Measurements from ENCODE around the gene PRKD3.
A peak's percentile ranks its signal among the peaks of the same experiment; 100 is the strongest.
"Not testable (repeated sequence)": the region's sequence is repeated elsewhere in the genome, so short reads cannot be mapped to it uniquely, and the experiment has no call there.

PRKD3 gene

DNA sequence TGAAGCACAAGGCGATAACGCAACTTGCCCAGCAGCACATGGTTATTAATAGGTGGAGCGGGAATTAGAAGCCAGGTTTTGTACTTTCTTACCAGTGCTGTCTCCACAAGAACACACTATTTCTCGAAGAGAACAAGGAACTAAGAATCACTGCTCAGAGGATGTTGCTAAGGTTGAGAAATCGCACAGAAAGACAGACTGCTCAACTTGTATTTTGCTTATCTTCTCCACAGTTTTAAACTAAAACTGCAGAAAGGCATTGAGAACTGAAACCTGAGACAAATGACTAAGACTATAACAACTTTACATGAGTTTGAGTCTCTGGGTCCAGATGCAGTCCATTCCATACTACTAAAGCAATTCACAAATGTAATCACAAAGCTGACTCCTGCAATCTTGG, 6.2 kb downstream of the PRKD3 start:
- DNase-seq (ENCODE audit: insufficient read length, low spot score) = no peak
- no peak for FAIRE-seq

DNA sequence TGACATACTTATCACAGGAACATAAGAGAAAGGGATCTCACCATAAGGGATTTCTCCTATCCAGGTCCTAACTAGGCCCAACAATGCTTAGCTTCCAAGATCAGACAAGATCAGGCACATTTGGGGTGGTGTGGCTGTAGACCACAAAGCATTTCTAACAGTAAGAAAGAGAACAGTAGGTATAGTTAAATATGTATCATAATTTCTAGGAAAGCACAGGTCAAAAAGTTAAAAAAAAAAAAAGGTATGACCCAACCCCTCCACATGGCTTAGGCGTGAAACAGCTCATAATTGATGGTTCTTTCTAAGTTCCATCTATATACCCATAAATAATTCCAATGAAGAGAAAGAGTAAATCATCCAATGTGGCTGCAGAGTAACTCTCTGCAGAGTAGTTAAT, 6.9 kb downstream of the PRKD3 start:
- FAIRE-seq = no peak

DNA sequence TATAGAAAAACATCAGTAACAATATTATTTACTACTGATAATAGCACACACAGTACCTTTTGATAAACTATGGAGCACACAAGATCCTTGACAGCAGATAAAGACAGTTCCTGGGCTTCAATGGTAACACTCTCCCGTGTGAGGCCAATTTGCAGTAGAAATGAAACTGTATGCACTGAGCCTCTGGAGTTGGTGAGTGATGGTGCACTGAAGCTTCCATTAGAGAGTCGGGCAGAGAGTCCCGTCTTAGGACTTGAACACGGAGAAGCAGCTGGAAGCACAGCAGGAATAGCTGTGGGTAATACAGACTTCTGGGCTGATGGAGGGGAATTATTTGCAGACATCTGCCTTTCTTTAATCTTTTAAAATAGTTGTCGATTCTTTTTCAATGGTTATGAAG, 8.5 kb downstream of the PRKD3 start:
- no peak for FAIRE-seq

More for the DNA sequence above, 6.9 kb downstream of the PRKD3 start:
- DNase-seq (ENCODE audit: insufficient read length, low spot score) = no peak

DNA sequence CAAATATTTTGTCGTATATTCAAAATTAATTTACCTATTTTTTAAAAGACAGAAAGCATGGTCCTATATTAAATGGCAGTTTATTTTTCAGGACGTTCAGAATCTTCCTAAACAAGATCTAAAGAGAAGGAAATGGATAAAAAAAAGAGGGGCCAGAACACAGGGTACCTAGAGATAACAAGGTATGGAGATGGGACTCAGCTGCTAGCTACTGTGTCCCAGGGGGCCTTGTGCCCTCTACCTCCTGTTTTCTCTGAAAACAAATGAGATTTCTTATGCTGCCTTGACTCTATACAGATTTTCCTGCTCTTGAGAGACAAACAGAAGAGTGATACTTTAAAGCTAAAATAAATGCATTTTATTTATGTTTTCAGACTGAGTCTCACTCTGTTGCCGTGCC, 9.3 kb downstream of the PRKD3 start:
- FAIRE-seq (no peak), DNase-seq (ENCODE audit: insufficient read length, low spot score) (no peak)

More for the DNA sequence above, 8.5 kb downstream of the PRKD3 start:
- DNase-seq (ENCODE audit: insufficient read length, low spot score) = no peak

DNA sequence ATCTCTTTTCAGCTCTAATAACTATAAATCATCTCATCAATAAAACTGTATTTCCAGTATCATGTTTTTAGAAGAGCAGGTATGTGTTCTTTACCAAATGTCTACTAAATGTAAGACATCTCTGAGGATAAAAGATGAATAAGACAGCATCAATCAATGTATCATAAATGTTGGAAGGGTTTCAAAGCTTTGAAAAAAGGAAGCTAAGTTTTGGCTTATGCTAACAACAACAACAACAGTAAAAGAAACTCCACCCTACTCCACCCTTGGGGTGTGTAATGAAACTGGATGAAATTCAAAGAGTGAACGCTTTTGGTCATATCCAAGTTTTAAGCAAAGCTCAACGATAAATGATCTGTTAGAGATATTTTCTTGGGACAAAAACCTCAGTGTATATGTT, 17.1 kb downstream of the PRKD3 start:
- FAIRE-seq = no peak
- no peak for DNase-seq (ENCODE audit: insufficient read length, low spot score)

DNA sequence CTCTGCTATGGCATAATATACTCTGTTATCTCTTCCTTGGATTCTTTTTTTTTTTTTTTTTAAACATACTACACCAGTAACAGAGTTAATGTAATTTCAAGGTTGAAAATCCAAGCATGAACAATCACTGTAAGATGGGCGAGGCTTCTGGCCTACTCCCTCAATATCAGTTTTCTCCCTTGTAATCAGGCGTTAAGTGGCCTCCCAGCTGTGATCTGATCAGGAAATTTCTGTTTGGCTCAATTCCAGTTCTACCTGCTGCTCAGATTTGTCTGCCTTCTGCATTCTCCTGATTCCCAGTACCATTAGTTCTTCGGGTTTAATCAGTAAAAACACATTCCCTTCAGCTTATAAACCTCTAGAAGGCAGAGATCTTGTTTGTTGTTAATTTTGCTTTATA, 18.6 kb downstream of the PRKD3 start:
- no peak for DNase-seq (ENCODE audit: insufficient read length, low spot score)
- FAIRE-seq = no peak

DNA sequence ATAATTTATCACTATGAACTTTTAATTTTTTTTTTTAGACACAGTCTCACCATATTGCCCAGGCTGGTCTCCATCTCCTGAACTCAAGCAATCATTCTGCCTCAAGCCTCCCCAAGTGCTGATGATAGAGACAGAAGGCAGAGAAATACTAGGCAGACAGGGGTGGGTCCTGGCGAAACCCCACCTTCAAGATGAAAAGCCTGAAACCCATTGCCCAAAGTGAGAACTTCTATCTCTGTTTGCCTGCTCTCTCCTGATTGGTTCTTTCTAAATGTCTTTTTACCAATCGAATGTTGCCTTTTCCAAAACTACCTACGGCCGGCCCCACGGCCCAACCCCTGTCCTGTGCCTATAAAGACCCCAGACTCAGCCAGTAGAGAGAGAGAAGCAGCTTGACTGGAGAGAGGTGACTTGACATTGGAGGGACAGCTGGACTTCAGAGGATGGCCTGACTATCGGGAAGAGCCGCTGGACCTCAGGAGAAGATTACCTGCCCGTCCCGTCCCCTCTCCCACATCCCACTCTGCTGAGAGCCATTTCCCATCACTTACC, 21.9 kb downstream of the PRKD3 start:
- FAIRE-seq (no peak), DNase-seq (ENCODE audit: insufficient read length, low spot score) (no peak)

DNA sequence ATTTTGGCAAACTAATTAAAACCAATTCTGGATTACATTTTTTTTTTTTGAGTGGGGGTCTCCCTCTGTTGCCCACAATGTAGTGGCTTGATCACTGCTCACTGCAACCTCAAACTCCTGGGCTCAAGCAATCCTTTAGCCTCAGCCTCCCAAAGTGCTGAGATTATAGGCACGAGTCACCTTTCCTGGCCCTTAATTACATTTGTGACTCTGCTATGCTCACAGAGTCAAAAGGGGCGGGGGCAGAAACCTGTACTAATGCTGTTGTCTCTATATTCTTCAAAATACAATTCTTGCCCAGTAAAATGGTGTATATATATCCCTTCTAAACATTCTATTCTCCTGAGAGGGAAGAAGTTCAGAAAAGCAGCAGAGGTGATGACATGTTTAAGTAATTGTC, 23.2 kb downstream of the PRKD3 start:
- FAIRE-seq (no peak), DNase-seq (ENCODE audit: insufficient read length, low spot score) (no peak)

DNA sequence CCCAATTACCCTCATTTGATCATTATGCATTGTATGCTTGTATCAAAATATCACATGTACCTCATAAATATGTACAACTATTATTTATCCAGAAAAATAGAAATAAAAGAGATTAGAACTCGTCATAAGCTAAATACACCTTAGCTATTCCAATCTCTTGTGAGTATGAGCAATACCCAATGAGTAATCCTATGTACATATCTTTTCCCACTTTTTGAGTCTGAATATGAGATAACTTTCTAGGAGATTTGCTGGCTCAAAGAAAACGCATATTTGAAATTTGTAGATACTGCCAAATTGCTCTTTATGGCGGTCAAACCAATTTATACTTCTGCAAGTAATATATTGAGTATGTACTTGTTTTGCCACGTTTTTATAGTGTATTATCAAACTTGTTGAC, 24.1 kb downstream of the PRKD3 start:
- no peak for DNase-seq (ENCODE audit: insufficient read length, low spot score)
- no peak for FAIRE-seq

DNA sequence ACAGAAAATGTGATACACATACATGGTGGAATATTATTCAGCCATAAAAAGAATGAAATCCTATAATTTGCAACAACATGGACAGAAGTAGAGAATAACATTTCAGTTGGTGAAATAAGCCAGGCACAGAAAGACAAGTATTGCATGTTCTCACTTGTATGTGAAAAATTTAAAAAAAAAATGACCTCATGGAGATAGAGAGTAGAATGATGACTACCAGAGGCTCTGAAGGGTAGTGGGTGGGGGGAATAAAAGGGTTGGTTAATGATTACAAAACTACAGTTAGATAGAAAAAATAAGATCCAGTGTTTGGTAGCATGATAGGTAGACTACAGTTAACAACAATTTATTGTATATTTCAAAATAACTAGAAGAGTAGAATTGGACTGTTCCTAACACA, 24.5 kb downstream of the PRKD3 start:
- FAIRE-seq (no peak), DNase-seq (ENCODE audit: insufficient read length, low spot score) (no peak)

DNA sequence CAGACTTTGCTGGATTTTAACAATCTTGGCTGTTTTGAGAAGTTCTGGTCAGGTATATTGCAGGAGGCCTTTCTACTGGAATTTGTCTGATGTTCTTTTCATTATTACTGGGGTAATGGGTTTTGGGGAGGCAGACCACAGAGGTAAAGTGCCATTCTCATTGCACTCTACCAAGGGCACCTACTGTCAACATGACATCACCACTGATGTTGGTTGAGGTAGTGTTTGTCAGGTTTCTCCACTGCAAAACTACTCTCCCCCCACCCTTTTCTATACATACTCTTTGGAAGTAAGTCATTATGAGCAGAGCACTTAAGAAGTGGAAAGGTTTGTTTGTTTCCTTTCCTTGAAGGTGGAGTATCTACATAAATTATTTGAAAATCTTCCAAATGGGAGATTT, 27.0 kb downstream of the PRKD3 start:
- DNase-seq (ENCODE audit: insufficient read length, low spot score) = no peak
- FAIRE-seq = no peak

DNA sequence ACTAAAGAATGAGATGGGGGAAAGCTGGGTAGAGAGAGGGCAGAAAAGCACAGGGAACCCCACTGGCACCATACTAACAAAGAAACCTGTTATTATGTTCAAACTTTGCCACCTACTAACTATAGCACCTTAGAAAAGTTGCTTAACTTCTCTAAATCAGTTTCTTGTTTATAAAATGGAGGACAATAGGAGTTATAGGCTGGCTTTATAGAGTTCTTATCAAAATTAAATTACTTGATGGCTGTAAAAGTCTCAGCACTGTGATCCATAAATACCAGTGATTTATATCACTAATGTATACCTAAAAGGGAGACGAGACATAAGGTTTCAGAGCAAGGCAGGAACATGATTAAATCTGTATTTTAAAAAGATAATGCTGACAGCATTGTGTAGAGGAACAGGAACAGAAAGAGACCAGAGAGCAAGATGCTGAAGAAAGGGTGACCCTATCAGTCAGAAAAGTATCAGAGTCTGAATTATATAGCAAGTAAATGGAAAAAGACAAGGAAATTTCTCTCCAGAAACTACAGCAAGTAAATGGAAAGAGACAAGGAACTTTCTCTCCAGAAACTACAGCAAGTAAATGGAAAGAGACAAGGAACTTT, 29.1 kb downstream of the PRKD3 start:
- no peak for FAIRE-seq
- DNase-seq (ENCODE audit: insufficient read length, low spot score) = no peak

DNA sequence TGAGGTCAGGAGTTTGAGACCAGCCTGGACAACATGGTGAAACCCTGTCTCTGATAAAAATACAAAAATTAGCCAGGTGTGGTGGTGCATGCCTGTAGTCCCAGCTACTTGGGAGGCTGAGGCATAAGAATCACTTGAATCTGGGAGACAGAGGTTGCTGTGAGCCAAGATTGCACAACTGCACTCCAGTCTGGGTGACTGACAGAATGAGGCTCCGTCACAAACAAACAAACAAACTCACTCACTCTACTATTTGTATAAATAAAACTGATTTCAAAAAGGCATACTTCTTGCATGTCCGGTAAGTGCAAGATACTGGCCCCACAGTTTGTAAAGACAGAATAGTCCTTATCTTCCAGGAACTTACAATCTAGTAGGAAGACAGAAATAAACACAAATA, 29.8 kb downstream of the PRKD3 start:
- FAIRE-seq = not testable (repeated sequence)

DNA sequence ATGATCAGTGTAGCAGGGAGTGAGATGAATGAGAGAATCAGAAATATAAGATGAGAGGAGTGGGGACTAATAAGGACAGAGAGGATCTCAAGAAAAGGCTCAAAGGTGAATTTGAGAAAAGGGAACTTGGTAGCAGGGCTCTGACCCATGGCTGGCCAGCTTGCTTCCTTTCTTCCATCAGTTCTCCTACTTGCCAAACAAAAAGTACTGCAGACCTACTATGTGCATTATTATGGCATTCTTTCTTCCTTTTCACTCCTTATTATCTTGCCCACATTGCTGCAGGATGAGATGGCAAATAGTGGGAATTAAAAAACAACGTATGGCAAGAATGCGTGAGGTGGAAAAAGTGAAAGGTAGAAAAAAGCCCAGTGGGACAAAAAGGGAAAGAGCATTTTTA, 33.0 kb downstream of the PRKD3 start:
- DNase-seq (ENCODE audit: insufficient read length, low spot score) = no peak
- no peak for FAIRE-seq

More for the DNA sequence above, 29.8 kb downstream of the PRKD3 start:
- not testable (repeated sequence) for DNase-seq (ENCODE audit: insufficient read length, low spot score)

DNA sequence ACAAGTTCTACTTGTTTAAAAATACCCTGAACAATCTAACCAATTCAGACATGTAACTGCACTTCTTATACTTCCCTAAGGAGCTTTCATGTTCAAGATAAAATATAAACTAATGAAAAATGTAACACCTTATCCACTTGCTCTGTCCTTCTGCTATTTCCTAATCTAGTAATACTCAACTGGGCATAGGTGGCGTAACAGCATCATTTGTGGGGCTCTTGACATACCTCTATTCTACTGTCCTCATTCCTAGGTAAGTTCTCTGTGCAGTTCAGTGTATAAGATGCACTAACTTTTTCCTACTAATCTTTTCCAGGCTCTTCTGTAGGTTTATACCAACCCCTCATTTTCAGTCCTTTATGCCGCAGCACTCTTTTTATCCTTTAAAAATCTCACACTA, 36.7 kb downstream of the PRKD3 start:
- FAIRE-seq = no peak
- peak; percentile 24 for DNase-seq (ENCODE audit: insufficient read length, low spot score)

DNA sequence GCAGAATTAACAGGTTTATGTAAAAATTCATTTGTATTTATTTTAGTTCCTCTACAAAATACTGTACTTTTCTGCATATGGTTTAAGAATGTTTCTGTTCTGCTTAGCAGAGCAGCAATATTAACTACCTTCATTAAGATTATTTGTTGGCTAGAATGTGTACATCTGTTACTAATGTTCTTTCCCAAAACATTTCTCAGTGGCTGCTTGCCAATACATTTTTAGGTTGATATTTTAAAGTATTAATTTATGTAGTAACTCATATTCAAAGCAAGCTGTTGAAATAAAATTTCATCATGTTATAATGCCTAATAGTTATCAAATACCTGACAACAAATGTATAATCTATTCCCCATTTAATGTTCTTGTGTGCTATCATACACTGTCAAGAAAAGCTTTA, 40.3 kb downstream of the PRKD3 start:
- no peak for DNase-seq (ENCODE audit: insufficient read length, low spot score)
- FAIRE-seq = no peak

DNA sequence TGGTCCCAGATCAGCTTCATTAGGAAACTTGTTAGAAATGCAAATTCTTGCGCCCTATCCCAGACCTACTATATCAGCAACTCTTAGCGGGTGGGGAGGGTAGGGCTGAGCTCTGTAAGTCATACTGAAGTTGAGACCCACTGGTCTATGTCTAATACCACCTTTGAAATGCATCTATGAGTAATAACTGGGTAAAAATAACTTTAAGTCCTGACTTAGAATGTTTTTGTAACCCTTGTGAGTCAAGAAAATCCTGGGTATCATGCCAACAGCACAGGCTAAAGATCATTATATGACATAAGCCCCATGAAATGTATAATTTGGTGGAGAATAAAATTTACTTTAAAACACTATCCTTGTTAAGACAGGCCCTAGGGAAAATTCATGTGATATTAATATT, 41.4 kb downstream of the PRKD3 start:
- DNase-seq (ENCODE audit: insufficient read length, low spot score) (peak; percentile 23), FAIRE-seq (peak; percentile 40)

DNA sequence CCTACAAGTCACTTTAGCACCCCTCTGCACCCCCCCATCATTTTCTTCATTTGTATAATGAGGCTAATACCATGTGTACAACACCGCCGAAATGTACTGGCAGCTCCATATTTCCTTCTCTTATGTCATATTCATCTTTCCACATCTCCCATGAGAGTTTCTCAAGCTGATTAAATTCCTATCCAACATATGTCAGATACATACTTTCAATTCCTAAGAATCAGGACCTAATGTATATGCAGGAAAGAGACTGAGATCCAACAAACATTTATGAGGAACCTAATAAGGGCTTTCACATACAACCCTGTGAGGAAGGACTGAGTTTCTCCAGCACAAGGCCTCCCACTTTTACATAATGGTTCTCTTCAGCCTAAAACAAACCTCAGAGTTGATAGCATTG, 41.9 kb downstream of the PRKD3 start:
- DNase-seq (ENCODE audit: insufficient read length, low spot score) (no peak), FAIRE-seq (no peak)

DNA sequence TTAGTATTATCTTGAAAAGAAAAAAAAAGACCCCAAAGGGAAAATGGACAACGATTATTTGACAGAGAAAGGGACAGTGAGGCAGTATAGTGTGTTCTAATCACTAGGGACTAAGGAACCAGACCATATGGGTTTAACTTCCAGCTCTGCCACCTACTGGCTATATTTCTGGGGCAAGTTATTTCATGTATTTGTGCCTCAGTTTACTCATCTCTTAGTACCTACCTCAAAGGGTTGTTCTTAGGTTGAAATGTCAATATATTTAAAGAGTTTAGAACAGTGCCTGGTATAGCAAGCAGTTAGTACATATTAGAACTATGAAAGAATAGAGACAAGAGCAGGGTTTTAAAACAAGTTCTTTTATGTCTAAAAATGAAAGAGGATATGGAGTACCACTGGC, 42.7 kb downstream of the PRKD3 start:
- FAIRE-seq = no peak
- DNase-seq (ENCODE audit: insufficient read length, low spot score) = no peak

DNA sequence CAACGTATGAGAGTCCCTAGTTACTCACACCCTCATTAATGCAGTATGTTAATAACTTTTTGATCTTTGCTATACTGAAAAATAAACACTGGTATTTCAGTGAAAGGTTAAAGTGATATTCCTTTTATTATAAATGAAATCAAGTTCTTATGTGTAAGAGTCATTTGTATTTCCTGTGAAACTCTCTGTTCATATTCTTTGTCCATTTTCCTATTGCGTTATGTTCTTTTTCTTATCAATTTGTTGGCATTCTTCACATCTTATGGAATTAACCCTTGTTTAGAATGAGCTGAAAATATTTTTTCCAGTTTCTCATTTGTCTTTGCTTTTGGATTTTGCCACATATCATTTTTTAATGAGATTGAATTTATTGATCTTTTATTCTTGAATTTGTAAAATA, 48.3 kb downstream of the PRKD3 start:
- no peak for FAIRE-seq
- DNase-seq (ENCODE audit: insufficient read length, low spot score) = no peak

Measured in HTR-8/SVneo (cell line).